Endodermal cell (in vitro differentiated cells): ENCODE results near the gene TRPV2. TPM values are rescaled to one million over a fixed set of nuclear protein-coding genes. Genes with fewer than 3 reads are reported as not detected.
"Not testable (repeated sequence)": the region's sequence is repeated elsewhere in the genome, so short reads cannot be mapped to it uniquely, and the experiment has no call there.

ENCODE experiments used
- DNase-seq: peaks from one replicate; pipeline ENCODE4 v3.0.0-alpha.2; 2017
- H3K27ac ChIP-seq: 2 replicates; pipeline ENCODE4 v1.5.1; 2013; ENCODE audit warnings: mild to moderate bottlenecking, low read depth, low read length, moderate library complexity
- H3K27me3 ChIP-seq: 2 replicates; pipeline ENCODE4 v1.6.1; 2013; ENCODE audit warnings: mild to moderate bottlenecking, low read length, moderate library complexity; ENCODE audit not compliant: insufficient read depth, control insufficient read depth, poor library complexity, severe bottlenecking
- H3K36me3 ChIP-seq: 2 replicates; pipeline ENCODE4 v1.7.0; 2013; ENCODE audit warnings: mild to moderate bottlenecking, low read length, moderate library complexity; ENCODE audit not compliant: control insufficient read depth, insufficient read depth
- H3K4me1 ChIP-seq: one replicate; pipeline ENCODE4 v1.7.0; 2013; ENCODE audit warnings: low read length; ENCODE audit not compliant: control insufficient read depth, insufficient read depth
- H3K4me3 ChIP-seq: 2 replicates; pipeline ENCODE4 v1.5.1; 2013; ENCODE audit warnings: mild to moderate bottlenecking, low read length, moderate library complexity
- H3K9ac ChIP-seq: 2 replicates; pipeline ENCODE4 v1.6.1; 2013; ENCODE audit warnings: mild to moderate bottlenecking, low read length, moderate library complexity; ENCODE audit not compliant: poor library complexity, severe bottlenecking; ENCODE audit errors: extremely low read depth
- H3K9me3 ChIP-seq: 2 replicates; pipeline ENCODE4 v1.6.1; 2013; ENCODE audit warnings: mild to moderate bottlenecking, low read length, moderate library complexity; ENCODE audit not compliant: control insufficient read depth
- H3K27ac Mint-ChIP-seq: 2 replicates; pipeline ENCODE4 v1.8.0; 2020; ENCODE audit warnings: mixed read lengths
- H3K27me3 Mint-ChIP-seq: 2 replicates; pipeline ENCODE4 v1.8.0; 2021; ENCODE audit warnings: mild to moderate bottlenecking, mixed read lengths; ENCODE audit not compliant: insufficient read depth
- H3K36me3 Mint-ChIP-seq: 2 replicates; pipeline ENCODE4 v1.8.0; 2020; ENCODE audit warnings: low read depth, mixed read lengths
- H3K4me1 Mint-ChIP-seq: 2 replicates; pipeline ENCODE4 v1.8.0; 2020; ENCODE audit warnings: mixed read lengths
- H3K4me3 Mint-ChIP-seq: 2 replicates; pipeline ENCODE4 v1.8.0; 2020; ENCODE audit warnings: mild to moderate bottlenecking, moderate library complexity, mixed read lengths
- H3K9me3 Mint-ChIP-seq: 2 replicates; pipeline ENCODE4 v1.8.0; 2020; ENCODE audit warnings: mild to moderate bottlenecking, mixed read lengths
- CTCF ChIP-seq: fragments of 200-600 bp; sonication (generic); conservative IDR thresholded peaks from 2 replicates; pipeline ENCODE4 v1.5.0; 2021; ENCODE audit warnings: antibody characterized with exemption, mild to moderate bottlenecking
- WGBS, 2 experiments: methylation state at CpG; one replicate each; pipeline versions ENCODE4 v1.1.5 to v1.1.7; 2013; ENCODE audit warnings: missing lambda C conversion rate in 2 of 2, mixed read lengths in 1 of 2; ENCODE audit not compliant: insufficient coverage in 1 of 2, insufficient read length in 1 of 2; 5-methylcytosine and 5-hydroxymethylcytosine counted together
- total RNA-seq, 2 donors: library from RNA; stranded (reverse); fragmentation: NEBNext Ultra II Directional in 1 of 2; extraction: Animal tissue kit (Norgen Biotek cat#: 25700) in 1 of 2; gene quantifications; 2 replicates in 1 of 2; 3 replicates in 1 of 2; pipeline ENCODE4 v1.2.1, GENCODE V29; 2021

The TRPV2 gene
- total RNA-seq, 2 donors from 2014 or later, result 0.51 to 1.1 TPM

GRCh38 chr17:16383772-16384287, 31.5 kb upstream of the TRPV2 start:
- Mint-ChIP-seq H3K27ac (no peak overlapping the region), H3K27me3 (no peaks in the 10 kb centered on the region), H3K9me3 (no peaks in the 10 kb centered on the region), H3K36me3 (peaks cover 27% of the 10 kb centered on the region), H3K4me1 (peaks cover 22% of the 10 kb centered on the region), H3K4me3 (peak overlapping the region; percentile 85)
- no peak overlapping the region for H3K27ac ChIP-seq
- peak overlapping the region; percentile 93 for H3K4me3 ChIP-seq
- no peaks in the 10 kb centered on the region for H3K9me3 ChIP-seq
- no peaks in the 10 kb centered on the region for H3K27me3 ChIP-seq
- no peak overlapping the region for H3K9ac ChIP-seq
- peaks cover 25% of the 10 kb centered on the region for H3K36me3 ChIP-seq
- TF ChIP-seq CTCF, result no peak
- no peak for DNase-seq
- no peaks in the 10 kb centered on the region for H3K4me1 ChIP-seq
- WGBS, 2 experiments, result 96 to 99% methylated on average over 5 of the region's 5 CpGs

- no peak overlapping the region for H3K27ac ChIP-seq
- H3K9me3 Mint-ChIP-seq, result no peaks in the 10 kb centered on the region
- peaks cover 29% of the 10 kb centered on the region for H3K36me3 Mint-ChIP-seq
- H3K36me3 ChIP-seq, result peaks cover 25% of the 10 kb centered on the region
- no peaks in the 10 kb centered on the region for H3K9me3 ChIP-seq
- no peak overlapping the region for H3K27ac Mint-ChIP-seq
- WGBS, 2 experiments, result 95 to 97% methylated on average over 5 of the region's 5 CpGs
- H3K9ac ChIP-seq, result no peak overlapping the region
- H3K4me1 ChIP-seq, result no peaks in the 10 kb centered on the region
- H3K4me1 Mint-ChIP-seq, result peaks cover 22% of the 10 kb centered on the region
- H3K4me3 Mint-ChIP-seq, result no peak overlapping the region
- no peaks in the 10 kb centered on the region for H3K27me3 Mint-ChIP-seq
- no peak for DNase-seq
- TF ChIP-seq CTCF, result no peak
- H3K4me3 ChIP-seq, result no peak overlapping the region
- no peaks in the 10 kb centered on the region for H3K27me3 ChIP-seq
These were observed 30.8 kb upstream of the TRPV2 start for GRCh38 chr17:16384557-16384956.

DNA sequence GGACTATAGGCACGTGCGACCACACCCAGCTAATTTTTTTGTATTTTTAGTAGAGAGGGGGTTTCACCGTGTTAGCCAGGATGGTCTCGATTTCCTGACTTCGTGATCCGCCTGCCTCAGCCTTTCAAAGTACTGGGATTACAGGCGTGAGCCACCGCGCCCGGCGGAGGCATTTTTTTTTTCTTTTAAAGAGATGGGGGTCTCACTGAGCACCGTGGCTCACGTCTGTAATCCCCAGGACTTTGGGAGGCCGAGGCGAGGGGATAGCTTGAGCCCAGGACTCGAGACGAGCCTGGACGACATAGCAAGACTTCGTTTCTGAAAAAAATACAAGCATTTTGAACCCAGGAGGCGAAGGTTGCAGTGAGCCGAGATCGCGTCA, 29.3 kb upstream of the TRPV2 start:
- H3K27me3 Mint-ChIP-seq, H3K9ac ChIP-seq: not testable (repeated sequence)
- peak overlapping the region; percentile 98 for H3K27ac Mint-ChIP-seq

GRCh38 chr17:16391451-16391850, 23.9 kb upstream of the TRPV2 start:
- no peak for DNase-seq
- H3K27ac Mint-ChIP-seq, result no peak overlapping the region
- H3K9ac ChIP-seq, result no peak overlapping the region
- H3K4me3 ChIP-seq, result no peak overlapping the region
- peaks cover 3% of the 10 kb centered on the region for H3K36me3 Mint-ChIP-seq
- H3K4me1 Mint-ChIP-seq, result peaks cover 7% of the 10 kb centered on the region
- H3K4me3 Mint-ChIP-seq, result no peak overlapping the region
- WGBS, 2 experiments, result 92 to 94% methylated on average over 5 to 13 of the region's 13 CpGs
- H3K9me3 Mint-ChIP-seq, result no peaks in the 10 kb centered on the region
- no peaks in the 10 kb centered on the region for H3K4me1 ChIP-seq
- H3K36me3 ChIP-seq, result no peaks in the 10 kb centered on the region
- H3K27me3 ChIP-seq, result no peaks in the 10 kb centered on the region
- H3K27ac ChIP-seq, result no peak overlapping the region
- H3K9me3 ChIP-seq, result no peaks in the 10 kb centered on the region
- TF ChIP-seq CTCF, result no peak
- H3K27me3 Mint-ChIP-seq, result no peaks in the 10 kb centered on the region

More for the DNA sequence above, 29.3 kb upstream of the TRPV2 start:
- H3K36me3 ChIP-seq, result peaks cover 25% of the 10 kb centered on the region
- not testable (repeated sequence) for H3K27ac ChIP-seq, DNase-seq, H3K9me3 ChIP-seq, H3K27me3 ChIP-seq, H3K9me3 Mint-ChIP-seq, H3K4me1 ChIP-seq
- Mint-ChIP-seq H3K36me3 (peaks cover 30% of the 10 kb centered on the region), H3K4me1 (peaks cover 22% of the 10 kb centered on the region), H3K4me3 (peak overlapping the region; percentile 83)
- WGBS, 2 experiments, result 78 to 82% methylated on average over 14 to 23 of the region's 23 CpGs
- peak overlapping the region; percentile 79 for H3K4me3 ChIP-seq

DNA sequence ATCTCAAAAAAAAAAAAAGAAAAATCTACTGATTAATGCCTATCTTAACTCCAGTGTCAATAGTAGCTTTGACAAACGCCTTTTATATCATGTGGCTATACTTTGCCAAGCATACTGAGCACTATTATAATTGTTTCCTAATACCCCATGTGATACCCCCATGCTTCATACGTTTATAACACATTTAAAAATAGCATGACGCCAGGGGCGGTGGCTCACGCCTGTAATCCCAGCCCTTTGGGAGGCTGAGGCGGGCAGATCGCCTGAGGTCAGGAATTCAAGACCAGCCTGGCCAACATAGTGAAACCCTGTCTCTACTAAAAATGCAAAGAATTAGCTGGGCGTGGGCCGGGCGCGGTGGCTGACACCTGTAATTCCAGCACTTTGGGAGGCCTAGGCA, 22.9 kb upstream of the TRPV2 start:
- H3K9ac ChIP-seq, H3K4me3 ChIP-seq, H3K4me1 ChIP-seq, H3K27me3 Mint-ChIP-seq, H3K9me3 ChIP-seq, H3K27ac Mint-ChIP-seq, H3K36me3 ChIP-seq, H3K4me3 Mint-ChIP-seq, DNase-seq, H3K9me3 Mint-ChIP-seq, H3K27ac ChIP-seq, H3K27me3 ChIP-seq, H3K36me3 Mint-ChIP-seq: not testable (repeated sequence)
- WGBS, 2 experiments, result 92 to 95% methylated on average over 10 to 11 of the region's 11 CpGs
- peaks cover 12% of the 10 kb centered on the region for H3K4me1 Mint-ChIP-seq
